A673 (cell line): ENCODE data around the gene INCENP. TPM values are rescaled to one million over a fixed set of nuclear protein-coding genes. Genes with fewer than 3 reads are reported as not detected.
"Not testable (repeated sequence)": the region's sequence is repeated elsewhere in the genome, so short reads cannot be mapped to it uniquely, and the experiment has no call there.

Experiments used
- BruUV-seq: library from RNA; stranded (reverse); fragments of 400-500 nt; replicated peaks from 2 replicates; lab custom pipeline; 2021; lab: Mats Ljungman, UMichigan
- CTCF ChIA-PET: fragments of 300-600 bp; sonication (Branson Sonifier 250); formaldehyde crosslinking; loops from one replicate; lab custom pipeline; 2022; ENCODE audit warnings: antibody characterized with exemption; lab: Charles Lee
- POLR2A ChIA-PET: fragments of 300-600 bp; sonication (Branson Sonifier 250); formaldehyde crosslinking; loops from one replicate; lab custom pipeline; 2022; ENCODE audit warnings: antibody characterized with exemption; ENCODE audit not compliant: low non-redundant PET; lab: Charles Lee
- DNase-seq: peaks from one replicate; pipeline ENCODE4 v3.0.0-alpha.2; 2015; ENCODE audit warnings: low spot score
- H3K27ac ChIP-seq: fragments of 200-600 bp; sonication (generic); 2 replicates; pipeline ENCODE4 v1.5.1; 2016; ENCODE audit warnings: mixed run types, low read depth, mild to moderate bottlenecking, mixed read lengths, antibody characterized with exemption, low read length; ENCODE audit not compliant: poor library complexity, severe bottlenecking
- H3K27me3 ChIP-seq: fragments of 200-600 bp; sonication (generic); replicated peaks from 2 replicates; pipeline ENCODE4 v1.6.1; 2017; ENCODE audit warnings: mixed run types, low read depth, mild to moderate bottlenecking, mixed read lengths, antibody characterized with exemption, low read length; ENCODE audit not compliant: insufficient read depth, poor library complexity
- H3K36me3 ChIP-seq: fragments of 200-600 bp; sonication (generic); 2 replicates; pipeline ENCODE4 v1.6.1; 2016; ENCODE audit warnings: mixed run types, mild to moderate bottlenecking, mixed read lengths, antibody characterized with exemption, low read length; ENCODE audit not compliant: insufficient read depth, poor library complexity, severe bottlenecking
- H3K4me1 ChIP-seq: fragments of 200-600 bp; sonication (generic); 2 replicates; pipeline ENCODE4 v1.6.1; 2017; ENCODE audit warnings: mixed run types, mild to moderate bottlenecking, mixed read lengths, antibody characterized with exemption, low read length; ENCODE audit not compliant: insufficient read depth, poor library complexity, severe bottlenecking
- H3K4me3 ChIP-seq: fragments of 200-600 bp; sonication (generic); 2 replicates; pipeline ENCODE4 v1.5.1; 2016; ENCODE audit warnings: low read depth, mixed run types, mild to moderate bottlenecking, mixed read lengths, low read length; ENCODE audit not compliant: poor library complexity, severe bottlenecking
- H3K9me3 ChIP-seq: fragments of 200-600 bp; sonication (generic); 2 replicates; pipeline ENCODE4 v1.6.1; 2016; ENCODE audit warnings: mixed run types, low read depth, mild to moderate bottlenecking, mixed read lengths, antibody characterized with exemption, low read length; ENCODE audit not compliant: poor library complexity, severe bottlenecking
- EZH2 ChIP-seq: fragments of 200-600 bp; sonication (generic); IDR thresholded peaks from 2 replicates; pipeline ENCODE4 v1.6.1; 2017; ENCODE audit warnings: borderline replicate concordance, low read depth, mild to moderate bottlenecking, mixed read lengths, antibody characterized with exemption, low read length; ENCODE audit not compliant: poor library complexity, severe bottlenecking
- intact Hi-C: fragments of 100-400 bp; cut with micrococcal nuclease; formaldehyde crosslinking; loops from one replicate; pipeline ENCODE4 v1.10.0; 2022; ENCODE audit not compliant: unreplicated experiment
- total RNA-seq: library from RNA; stranded (reverse); gene quantifications from 2 replicates; pipeline ENCODE4 v1.2.3, GENCODE V29; 2021
- TF ChIP-seq, protein P1 (sequence below): fragments of 300-800, 200-600 bp; sonication (generic); conservative IDR thresholded peaks from 2 replicates; pipeline ENCODE4 v1.5.1; 2017; ENCODE audit warnings: low read depth, mild to moderate bottlenecking, antibody characterized with exemption, low read length, moderate library complexity, mixed read lengths

The INCENP gene
- total RNA-seq, 1 experiment from 2014 or later, result 233 TPM

DNA sequence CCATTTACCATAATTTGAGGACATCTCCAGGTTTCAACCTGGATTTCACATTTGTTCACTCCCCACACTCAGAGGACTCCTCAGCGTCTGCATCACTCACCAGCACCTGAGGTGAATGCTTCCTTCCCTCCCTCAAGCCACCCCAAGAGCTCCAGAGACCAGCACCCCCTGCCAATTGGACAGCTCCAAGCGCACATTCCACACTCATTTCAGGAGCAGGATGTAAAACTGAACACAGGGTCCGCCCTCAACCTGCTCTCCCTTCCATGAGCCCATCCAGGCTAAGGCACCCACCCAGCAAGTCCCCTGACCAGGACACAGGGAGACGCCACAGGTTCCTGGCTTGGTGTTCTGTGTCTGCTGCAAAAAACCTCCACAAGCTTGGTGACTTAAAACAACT lies 70.1 kb downstream of the INCENP start:
- Histone ChIP-seq H3K27me3 (peaks cover 62% of the 10 kb centered on the region), H3K9me3 (no peaks in the 10 kb centered on the region), H3K27ac (no peak overlapping the region), H3K4me3 (no peak overlapping the region), H3K4me1 (no peaks in the 10 kb centered on the region), H3K36me3 (no peaks in the 10 kb centered on the region)
- ChIA-PET CTCF (no interaction called here), POLR2A (no interaction called here)
- BruUV-seq, result no TSS peak
- DNase-seq, result peak; percentile 22
- TF ChIP-seq, protein P1, sequence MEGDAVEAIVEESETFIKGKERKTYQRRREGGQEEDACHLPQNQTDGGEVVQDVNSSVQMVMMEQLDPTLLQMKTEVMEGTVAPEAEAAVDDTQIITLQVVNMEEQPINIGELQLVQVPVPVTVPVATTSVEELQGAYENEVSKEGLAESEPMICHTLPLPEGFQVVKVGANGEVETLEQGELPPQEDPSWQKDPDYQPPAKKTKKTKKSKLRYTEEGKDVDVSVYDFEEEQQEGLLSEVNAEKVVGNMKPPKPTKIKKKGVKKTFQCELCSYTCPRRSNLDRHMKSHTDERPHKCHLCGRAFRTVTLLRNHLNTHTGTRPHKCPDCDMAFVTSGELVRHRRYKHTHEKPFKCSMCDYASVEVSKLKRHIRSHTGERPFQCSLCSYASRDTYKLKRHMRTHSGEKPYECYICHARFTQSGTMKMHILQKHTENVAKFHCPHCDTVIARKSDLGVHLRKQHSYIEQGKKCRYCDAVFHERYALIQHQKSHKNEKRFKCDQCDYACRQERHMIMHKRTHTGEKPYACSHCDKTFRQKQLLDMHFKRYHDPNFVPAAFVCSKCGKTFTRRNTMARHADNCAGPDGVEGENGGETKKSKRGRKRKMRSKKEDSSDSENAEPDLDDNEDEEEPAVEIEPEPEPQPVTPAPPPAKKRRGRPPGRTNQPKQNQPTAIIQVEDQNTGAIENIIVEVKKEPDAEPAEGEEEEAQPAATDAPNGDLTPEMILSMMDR, result no peak
- no peak for TF ChIP-seq EZH2
- intact Hi-C loops, result no loop called here

DNA sequence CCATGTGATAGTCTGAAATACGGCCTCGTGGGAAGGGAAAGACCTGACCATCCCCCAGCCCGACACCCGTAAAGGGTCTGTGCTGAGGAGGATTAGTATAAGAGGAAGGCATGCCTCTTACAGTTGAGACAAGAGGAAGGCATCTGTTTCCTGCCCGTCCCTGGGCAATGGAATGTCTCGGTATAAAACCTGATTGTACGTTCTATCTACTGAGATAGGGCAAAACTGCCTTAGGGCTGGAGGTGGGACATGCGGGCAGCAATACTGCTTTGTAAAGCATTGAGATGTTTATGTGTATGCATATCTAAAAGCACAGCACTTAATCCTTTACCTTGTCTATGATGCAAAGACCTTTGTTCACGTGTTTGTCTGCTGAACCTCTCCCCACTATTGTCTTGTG lies 71.2 kb downstream of the INCENP start:
- DNase-seq, H3K36me3 ChIP-seq, H3K27ac ChIP-seq, intact Hi-C loops, H3K9me3 ChIP-seq, CTCF ChIA-PET, BruUV-seq, H3K4me3 ChIP-seq, POLR2A ChIA-PET, H3K4me1 ChIP-seq: not testable (repeated sequence)
- peaks cover 51% of the 10 kb centered on the region for H3K27me3 ChIP-seq

DNA sequence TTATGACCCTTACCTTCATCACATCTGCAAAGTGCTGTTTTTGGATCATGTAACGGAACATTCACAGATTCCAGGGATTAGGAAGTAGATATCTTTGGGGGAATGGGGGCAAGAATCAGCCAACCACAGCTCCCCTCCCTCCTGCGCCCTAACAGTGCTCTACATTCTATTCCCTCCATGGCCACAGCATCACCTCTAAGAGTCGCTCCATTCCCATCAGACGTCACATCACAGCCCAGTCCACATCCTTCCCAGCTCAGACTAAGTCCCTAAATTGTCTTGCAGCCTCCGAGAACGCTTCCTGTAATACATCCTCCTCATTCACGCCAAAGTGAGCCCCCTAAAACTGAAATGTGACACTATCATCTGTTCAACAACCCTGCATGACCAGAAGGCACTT lies 72.1 kb downstream of the INCENP start:
- intact Hi-C loops, result no loop called here
- TF ChIP-seq, protein P1, result no peak
- no peak for TF ChIP-seq EZH2
- Histone ChIP-seq H3K9me3 (no peaks in the 10 kb centered on the region), H3K27me3 (peaks cover 47% of the 10 kb centered on the region), H3K27ac (no peak overlapping the region), H3K4me1 (no peaks in the 10 kb centered on the region), H3K4me3 (no peak overlapping the region), H3K36me3 (no peaks in the 10 kb centered on the region)
- BruUV-seq, result no TSS peak
- POLR2A ChIA-PET, result no interaction called here
- CTCF ChIA-PET, result no interaction called here
- no peak for DNase-seq

DNA sequence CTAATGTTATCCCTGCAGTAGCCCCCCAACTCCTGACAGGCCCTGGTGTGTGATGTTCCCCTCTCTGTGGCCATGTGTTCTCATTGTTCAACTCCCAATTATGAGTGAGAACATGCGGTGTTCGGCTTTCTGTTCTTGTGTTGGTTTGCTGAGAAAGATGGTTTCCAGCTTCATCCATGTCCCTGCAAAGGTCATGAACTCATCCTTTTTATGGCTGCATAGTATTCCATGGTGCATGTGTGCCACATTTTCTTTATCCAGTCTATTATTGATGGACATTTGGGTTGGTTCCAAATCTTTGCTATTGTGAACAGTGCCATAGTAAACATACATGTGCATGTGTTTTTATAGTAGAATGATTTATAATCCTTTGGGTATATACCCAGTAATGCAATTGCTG lies 73.6 kb downstream of the INCENP start:
- POLR2A ChIA-PET, BruUV-seq: not testable (repeated sequence)

More for the DNA sequence above, 73.6 kb downstream of the INCENP start:
- H3K4me1 ChIP-seq, H3K36me3 ChIP-seq, H3K27ac ChIP-seq, H3K4me3 ChIP-seq, intact Hi-C loops, CTCF ChIA-PET, H3K9me3 ChIP-seq, DNase-seq: not testable (repeated sequence)
- H3K27me3 ChIP-seq, result peaks cover 34% of the 10 kb centered on the region
